Thoracic aorta (tissue), 2 donors: ENCODE data around the gene PLEKHA8. TPM values are rescaled to one million over a fixed set of nuclear protein-coding genes. Genes with fewer than 3 reads are reported as not detected.

Source experiments
- ATAC-seq: fragments of 150-250 bp; one replicate; pipeline ENCODE4 v1.8.0; 2017; ENCODE audit warnings: low read depth; ENCODE audit not compliant: insufficient number of reproducible peaks, low FRiP score
- DNase-seq: peaks from one replicate; pipeline ENCODE4 v3.0.0-alpha.2; 2020; ENCODE audit warnings: low spot score
- H3K27ac ChIP-seq, 2 donors: fragments of 200-600 bp; sonication (generic); 1 replicate in 1 of 2; 2 replicates in 1 of 2; pipeline ENCODE4 v1.5.1; 2016; ENCODE audit warnings: mild to moderate bottlenecking in 2 of 2, moderate library complexity in 2 of 2
- H3K27me3 ChIP-seq: fragments of 200-600 bp; sonication (generic); replicated peaks from 2 replicates; pipeline ENCODE4 v1.6.0; 2016; ENCODE audit warnings: mild to moderate bottlenecking; ENCODE audit not compliant: insufficient read depth
- H3K36me3 ChIP-seq: fragments of 200-600 bp; sonication (generic); one replicate; pipeline ENCODE4 v1.5.1; 2016
- H3K4me1 ChIP-seq, 2 donors: fragments of 200-600 bp; sonication (generic); 1 replicate in 1 of 2; 2 replicates in 1 of 2; pipeline versions ENCODE4 v1.5.1 to v1.6.0; 2016; ENCODE audit warnings: low read depth in 2 of 2, mild to moderate bottlenecking in 1 of 2; ENCODE audit not compliant: control insufficient read depth in 1 of 2
- H3K4me3 ChIP-seq: fragments of 200-600 bp; sonication (generic); 2 replicates; pipeline ENCODE4 v1.5.1; 2016; ENCODE audit warnings: mild to moderate bottlenecking
- H3K9me3 ChIP-seq: fragments of 200-600 bp; sonication (generic); 2 replicates; pipeline ENCODE4 v1.5.1; 2016
- CTCF ChIP-seq: fragments of 200-600 bp; sonication (generic); IDR thresholded peaks from one replicate; pipeline ENCODE4 v1.5.1; 2019; ENCODE audit warnings: antibody characterized with exemption
- total RNA-seq, 2 donors: library from RNA; depleted of rRNA; stranded (reverse); fragments of >200 nt; gene quantifications; one replicate each; pipeline versions ENCODE4 v1.1.0 to v1.2.3, GENCODE V29; 2016

PLEKHA8 gene
- total RNA-seq, 2 donors from 2014 or later = 6.6 to 10.0 TPM

DNA sequence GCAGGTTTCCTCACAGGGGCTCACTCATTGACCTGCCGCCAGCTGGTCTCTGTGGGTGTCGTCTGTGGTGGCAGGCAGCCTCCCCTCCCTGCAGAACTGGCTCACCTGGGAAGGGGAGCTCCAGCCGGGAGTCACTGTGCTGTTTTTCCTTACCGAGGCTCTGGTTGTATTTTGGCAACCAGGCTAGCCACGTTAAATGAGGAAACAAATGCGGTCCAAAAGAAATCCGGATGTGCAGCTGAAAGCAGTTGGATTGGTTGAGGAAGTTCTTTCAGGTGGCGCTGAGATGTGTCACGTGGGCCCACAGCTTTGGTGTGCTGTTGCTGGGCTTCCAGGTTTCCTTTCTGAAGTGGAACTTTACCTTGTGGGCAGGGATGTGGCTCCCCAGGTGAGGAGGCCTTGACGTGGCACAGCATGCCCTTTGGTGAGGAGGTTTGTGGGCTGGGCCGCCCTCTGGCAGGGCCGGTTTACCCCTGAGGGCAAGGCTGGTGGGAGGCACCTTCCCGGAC is 120.8 kb downstream of the PLEKHA8 start:
- no peak for TF ChIP-seq CTCF
- DNase-seq (no peak), ATAC-seq (no peak)
- H3K27ac ChIP-seq = no peak overlapping the region
- H3K4me3 ChIP-seq = no peak overlapping the region
- peaks cover 3 to 7% of the 10 kb centered on the region in 2 donors for H3K4me1 ChIP-seq
- peaks cover 3% of the 10 kb centered on the region for H3K36me3 ChIP-seq
- no peaks in the 10 kb centered on the region for H3K27me3 ChIP-seq
- H3K9me3 ChIP-seq = no peaks in the 10 kb centered on the region

- Histone ChIP-seq H3K4me3 (no peak overlapping the region), H3K9me3 (no peaks in the 10 kb centered on the region), H3K36me3 (peaks cover 6% of the 10 kb centered on the region), H3K4me1 (no peaks in the 10 kb centered on the region), H3K27me3 (no peaks in the 10 kb centered on the region), H3K27ac (no peak overlapping the region)
- ATAC-seq (no peak), DNase-seq (no peak)
- no peak for TF ChIP-seq CTCF
Observed at GRCh38 chr7:30149640-30150272, 121.5 kb downstream of the PLEKHA8 start.

GRCh38 chr7:30150711-30151110 is 122.5 kb downstream of the PLEKHA8 start:
- Histone ChIP-seq H3K9me3 (no peaks in the 10 kb centered on the region), H3K27me3 (no peaks in the 10 kb centered on the region), H3K4me3 (no peak overlapping the region), H3K4me1 (no peaks in the 10 kb centered on the region), H3K27ac (no peak overlapping the region), H3K36me3 (peaks cover 6% of the 10 kb centered on the region)
- no peak for ATAC-seq
- no peak for TF ChIP-seq CTCF
- no peak for DNase-seq

DNA sequence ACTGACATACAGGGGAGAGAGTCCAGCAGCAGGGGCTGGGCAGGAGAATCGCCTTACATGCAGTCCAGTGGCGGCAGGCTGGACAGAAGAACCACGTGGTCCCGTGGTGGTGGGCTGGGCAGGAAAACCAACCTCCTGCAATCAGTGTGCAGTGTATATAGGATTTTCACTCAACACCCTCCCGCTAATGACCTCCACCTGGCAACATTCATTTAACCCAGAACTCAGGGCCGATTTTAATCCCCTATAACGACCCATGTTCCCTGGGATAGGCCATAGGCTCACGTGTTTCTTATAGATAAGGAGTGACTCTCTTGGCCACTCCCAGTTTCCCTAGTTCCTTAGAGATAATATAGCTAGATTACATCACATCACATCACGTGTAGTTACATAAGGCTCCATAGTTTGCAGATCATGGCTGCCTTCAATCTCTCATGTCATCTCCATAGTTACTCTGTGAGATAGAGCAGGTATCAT is 125.9 kb downstream of the PLEKHA8 start:
- DNase-seq (no peak), ATAC-seq (no peak)
- H3K27me3 ChIP-seq = no peaks in the 10 kb centered on the region
- H3K4me1 ChIP-seq = peaks cover 0 to under 1% of the 10 kb centered on the region in 2 donors
- no peak for TF ChIP-seq CTCF
- H3K36me3 ChIP-seq = peaks cover 6% of the 10 kb centered on the region
- H3K27ac ChIP-seq = no peak overlapping the region
- no peaks in the 10 kb centered on the region for H3K9me3 ChIP-seq
- H3K4me3 ChIP-seq = no peak overlapping the region

DNA sequence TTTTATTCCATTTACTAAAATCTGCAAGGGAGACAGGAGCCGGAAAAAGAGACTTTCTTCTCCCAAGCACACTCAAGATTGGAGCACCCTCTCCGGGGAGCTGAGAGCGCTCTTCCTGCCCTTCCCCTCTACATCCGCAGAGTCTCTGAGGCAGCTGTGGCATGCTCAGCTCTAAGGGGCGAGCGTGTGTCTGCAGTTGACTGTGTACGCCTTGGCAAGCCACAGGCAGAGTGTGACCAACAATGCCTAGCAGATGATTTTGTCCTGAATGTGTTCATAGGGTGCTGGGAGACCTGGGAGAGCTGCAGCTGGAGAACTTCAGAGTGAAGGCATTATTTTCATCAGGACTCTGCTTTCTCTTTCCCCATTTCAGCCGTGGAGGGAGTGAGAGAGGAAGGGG is 127.3 kb downstream of the PLEKHA8 start:
- ATAC-seq = no peak

More for the DNA sequence above, 127.3 kb downstream of the PLEKHA8 start:
- no peak overlapping the region for H3K4me3 ChIP-seq
- H3K36me3 ChIP-seq = peaks cover 6% of the 10 kb centered on the region
- H3K27me3 ChIP-seq = no peaks in the 10 kb centered on the region
- no peak for TF ChIP-seq CTCF
- no peak for DNase-seq
- no peak overlapping the region for H3K27ac ChIP-seq
- no peaks in the 10 kb centered on the region for H3K9me3 ChIP-seq
- H3K4me1 ChIP-seq = peaks cover 0 to 7% of the 10 kb centered on the region in 2 donors
